OCI-LY1 (cell line): ENCODE data around the gene NAT16.

Experiments used
- CTCF ChIP-seq: fragments of 200-600 bp; sonication (generic), shearing (Covaris generic); IDR thresholded peaks from 2 replicates; pipeline ENCODE4 v1.5.1; 2017; ENCODE audit warnings: mild to moderate bottlenecking, antibody characterized with exemption, low read length, moderate library complexity, mixed read lengths
- EZH2 ChIP-seq: fragments of 200-600 bp; sonication (generic), shearing (Covaris generic); IDR thresholded peaks from 2 replicates; pipeline ENCODE4 v1.8.0; 2017; ENCODE audit warnings: borderline replicate concordance, mixed run types, mild to moderate bottlenecking, antibody characterized with exemption, low read length, moderate library complexity, mixed read lengths

GRCh38 chr7:101125989-101126650, 54.0 kb downstream of the NAT16 start:
- no peak for TF ChIP-seq CTCF
- no peak for TF ChIP-seq EZH2
